Cardiac muscle cell (in vitro differentiated cells and primary cell): ENCODE data around the gene ALK. TPM values are rescaled to one million over a fixed set of nuclear protein-coding genes. Genes with fewer than 3 reads are reported as not detected.

ENCODE experiments used
- DNase-seq, 2 donors: peaks; one replicate each; pipeline versions ENCODE4 v3.0.0 to v3.0.0-alpha.2; 2010 to 2017; ENCODE audit warnings: low read depth in 1 of 2, low spot score in 1 of 2
- H3K27ac ChIP-seq: fragments of 200-600 bp; sonication (generic); 2 replicates; pipeline ENCODE4 v1.5.1; 2016
- H3K27me3 ChIP-seq: fragments of 200-600 bp; sonication (generic); 2 replicates; pipeline ENCODE4 v1.6.0; 2016; ENCODE audit warnings: control low read depth
- H3K36me3 ChIP-seq: fragments of 200-600 bp; sonication (generic); 2 replicates; pipeline ENCODE4 v1.5.1; 2016; ENCODE audit warnings: control low read depth
- H3K4me1 ChIP-seq: fragments of 200-600 bp; sonication (generic); 2 replicates; pipeline ENCODE4 v1.8.1; 2017; ENCODE audit warnings: low read depth, mild to moderate bottlenecking, mixed run types
- H3K4me3 ChIP-seq: fragments of 200-600 bp; sonication (generic); 2 replicates; pipeline ENCODE4 v1.5.1; 2016; ENCODE audit warnings: mild to moderate bottlenecking
- H3K9me3 ChIP-seq: fragments of 200-600 bp; sonication (generic); 2 replicates; pipeline ENCODE4 v1.5.1; 2017; ENCODE audit warnings: low read depth, mild to moderate bottlenecking, control low read depth
- polyA plus RNA-seq: library from polyadenylated mRNA; unstranded; fragments of >200 nt; fragmentation: Nextera tagmentation; extraction: Ambion mirVana; gene quantifications from 2 replicates; pipeline ENCODE4 v1.2.1, GENCODE V29; 2016
- total RNA-seq: library from RNA; depleted of rRNA; stranded (reverse); fragments of >200 nt; gene quantifications from 2 replicates; pipeline ENCODE4 v1.2.3, GENCODE V29; 2016
- TF ChIP-seq, protein P1 (sequence below): IDR thresholded peaks from 2 replicates; pipeline ENCODE4 v1.5.1; 2012; ENCODE audit warnings: low read depth, mild to moderate bottlenecking, low read length

ALK gene
- total and polyA plus RNA-seq, 2 experiments from 2014 or later, result 1.8 to 4.3 TPM

DNA sequence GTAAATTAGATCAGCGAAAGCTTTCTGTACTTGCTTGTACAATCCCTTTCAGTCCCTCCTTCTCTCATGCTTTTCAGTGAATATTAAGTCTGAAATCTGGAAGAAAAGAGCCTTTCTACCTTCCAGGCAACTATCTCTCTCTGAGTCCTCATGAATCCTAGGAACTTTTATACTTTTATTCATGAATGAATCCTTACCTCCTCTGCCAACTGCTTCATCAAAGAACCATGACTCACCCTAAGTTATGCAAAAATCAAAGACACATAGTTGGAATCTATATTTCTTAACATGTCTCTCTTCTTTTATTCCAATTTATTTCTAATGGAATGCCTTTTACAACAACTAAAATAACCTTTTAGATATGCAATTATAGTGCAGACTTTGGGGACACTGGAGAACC is 412.0 kb downstream of the ALK start:
- H3K27ac ChIP-seq, result no peak overlapping the region
- DNase-seq, result no peak
- TF ChIP-seq, protein P1, sequence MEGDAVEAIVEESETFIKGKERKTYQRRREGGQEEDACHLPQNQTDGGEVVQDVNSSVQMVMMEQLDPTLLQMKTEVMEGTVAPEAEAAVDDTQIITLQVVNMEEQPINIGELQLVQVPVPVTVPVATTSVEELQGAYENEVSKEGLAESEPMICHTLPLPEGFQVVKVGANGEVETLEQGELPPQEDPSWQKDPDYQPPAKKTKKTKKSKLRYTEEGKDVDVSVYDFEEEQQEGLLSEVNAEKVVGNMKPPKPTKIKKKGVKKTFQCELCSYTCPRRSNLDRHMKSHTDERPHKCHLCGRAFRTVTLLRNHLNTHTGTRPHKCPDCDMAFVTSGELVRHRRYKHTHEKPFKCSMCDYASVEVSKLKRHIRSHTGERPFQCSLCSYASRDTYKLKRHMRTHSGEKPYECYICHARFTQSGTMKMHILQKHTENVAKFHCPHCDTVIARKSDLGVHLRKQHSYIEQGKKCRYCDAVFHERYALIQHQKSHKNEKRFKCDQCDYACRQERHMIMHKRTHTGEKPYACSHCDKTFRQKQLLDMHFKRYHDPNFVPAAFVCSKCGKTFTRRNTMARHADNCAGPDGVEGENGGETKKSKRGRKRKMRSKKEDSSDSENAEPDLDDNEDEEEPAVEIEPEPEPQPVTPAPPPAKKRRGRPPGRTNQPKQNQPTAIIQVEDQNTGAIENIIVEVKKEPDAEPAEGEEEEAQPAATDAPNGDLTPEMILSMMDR, result no peak
- no peaks in the 10 kb centered on the region for H3K36me3 ChIP-seq
- no peak overlapping the region for H3K4me3 ChIP-seq
- H3K27me3 ChIP-seq, result no peaks in the 10 kb centered on the region
- H3K4me1 ChIP-seq, result peaks cover 12% of the 10 kb centered on the region
- no peaks in the 10 kb centered on the region for H3K9me3 ChIP-seq

- H3K27me3 ChIP-seq, result no peaks in the 10 kb centered on the region
- H3K4me1 ChIP-seq, result peaks cover 12% of the 10 kb centered on the region
- no peaks in the 10 kb centered on the region for H3K9me3 ChIP-seq
- no peaks in the 10 kb centered on the region for H3K36me3 ChIP-seq
- TF ChIP-seq, protein P1, result no peak
- H3K27ac ChIP-seq, result no peak overlapping the region
- DNase-seq, result no peak
- no peak overlapping the region for H3K4me3 ChIP-seq
Measured at GRCh38 chr2:29504746-29505145, 416.6 kb downstream of the ALK start.

DNA sequence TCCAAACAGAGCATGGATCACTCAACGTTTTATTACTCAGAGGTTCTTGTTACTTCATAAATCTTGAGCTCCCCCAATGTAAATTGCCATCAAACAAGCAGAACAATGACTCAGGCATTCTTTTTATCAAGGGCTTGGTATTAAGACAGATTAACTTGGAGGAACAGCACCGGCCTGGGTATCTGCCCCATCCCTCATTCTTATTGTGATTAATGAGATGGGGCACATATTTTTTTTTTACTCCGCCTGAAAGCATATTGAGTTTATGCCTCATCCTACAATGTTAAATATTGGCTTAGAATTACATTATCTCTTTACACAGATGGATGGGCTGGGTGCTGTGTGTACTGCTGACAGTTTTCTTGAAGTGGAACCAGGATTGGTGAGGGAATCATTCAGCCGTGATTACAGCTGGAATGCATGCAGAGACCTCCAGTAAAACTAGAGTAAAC is 418.9 kb downstream of the ALK start:
- TF ChIP-seq, protein P1, result no peak
- Histone ChIP-seq H3K27ac (no peak overlapping the region), H3K27me3 (no peaks in the 10 kb centered on the region), H3K4me3 (no peak overlapping the region), H3K4me1 (peaks cover 12% of the 10 kb centered on the region), H3K9me3 (no peaks in the 10 kb centered on the region), H3K36me3 (no peaks in the 10 kb centered on the region)
- DNase-seq, result no peak

DNA sequence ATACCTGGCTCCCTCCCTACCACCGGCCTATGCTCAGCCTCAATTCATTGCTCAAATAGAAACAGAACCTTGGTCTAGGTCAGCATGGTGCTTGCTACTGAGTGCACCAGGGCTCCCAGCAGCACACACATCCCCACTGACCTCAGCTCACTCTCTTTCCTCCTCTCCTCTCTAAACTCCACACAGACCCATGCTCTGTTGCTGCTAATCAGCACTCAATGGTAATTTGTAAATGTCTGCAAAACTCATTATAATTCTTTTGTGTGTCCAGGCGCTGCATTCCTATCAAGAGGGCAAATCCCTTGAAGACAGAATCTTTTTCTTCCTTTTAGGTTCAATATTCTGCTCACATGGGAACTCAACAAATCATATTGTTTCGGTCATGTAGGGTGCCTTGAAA is 424.0 kb downstream of the ALK start:
- DNase-seq, result no peak
- Histone ChIP-seq H3K4me3 (no peak overlapping the region), H3K27me3 (no peaks in the 10 kb centered on the region), H3K4me1 (no peaks in the 10 kb centered on the region), H3K9me3 (no peaks in the 10 kb centered on the region), H3K36me3 (no peaks in the 10 kb centered on the region), H3K27ac (no peak overlapping the region)
- TF ChIP-seq, protein P1, result no peak

DNA sequence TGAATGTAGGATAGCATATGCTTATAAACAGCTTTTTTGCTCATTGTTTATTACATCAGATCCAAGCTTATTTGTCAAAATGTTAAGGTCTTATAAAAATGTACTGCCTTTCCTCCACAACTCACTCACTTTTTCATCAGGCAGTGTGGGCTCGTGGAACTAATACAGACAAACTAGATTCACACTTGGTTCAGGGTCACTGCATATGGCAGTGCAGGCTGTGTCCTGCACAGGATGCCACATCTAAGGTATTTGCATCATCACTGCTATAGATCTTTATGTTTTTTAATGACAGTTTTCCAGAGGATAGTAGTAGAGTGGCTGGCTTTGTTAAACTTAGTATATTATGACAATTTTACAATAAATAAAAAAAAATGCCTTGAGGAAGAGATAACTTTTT is 425.2 kb downstream of the ALK start:
- H3K9me3 ChIP-seq, result no peaks in the 10 kb centered on the region
- H3K36me3 ChIP-seq, result no peaks in the 10 kb centered on the region
- TF ChIP-seq, protein P1, result no peak
- no peak overlapping the region for H3K27ac ChIP-seq
- no peak overlapping the region for H3K4me3 ChIP-seq
- DNase-seq, result no peak
- no peaks in the 10 kb centered on the region for H3K4me1 ChIP-seq
- H3K27me3 ChIP-seq, result no peaks in the 10 kb centered on the region
